ENCODE measurements around the gene ALG11.

The ALG11 gene

GRCh38 chr13:51997641-51998330, 14.4 kb upstream of the ALG11 start:
- no peak for DNase-seq (ENCODE audit: low spot score)

GRCh38 chr13:51998723-51999509, 13.3 kb upstream of the ALG11 start:
- no peak for DNase-seq (ENCODE audit: low spot score)

- DNase-seq (ENCODE audit: low spot score): no peak
Measured at GRCh38 chr13:51999510-51999911, 12.7 kb upstream of the ALG11 start.

GRCh38 chr13:51999921-52000320, 12.3 kb upstream of the ALG11 start:
- no peak for DNase-seq (ENCODE audit: low spot score)

DNA sequence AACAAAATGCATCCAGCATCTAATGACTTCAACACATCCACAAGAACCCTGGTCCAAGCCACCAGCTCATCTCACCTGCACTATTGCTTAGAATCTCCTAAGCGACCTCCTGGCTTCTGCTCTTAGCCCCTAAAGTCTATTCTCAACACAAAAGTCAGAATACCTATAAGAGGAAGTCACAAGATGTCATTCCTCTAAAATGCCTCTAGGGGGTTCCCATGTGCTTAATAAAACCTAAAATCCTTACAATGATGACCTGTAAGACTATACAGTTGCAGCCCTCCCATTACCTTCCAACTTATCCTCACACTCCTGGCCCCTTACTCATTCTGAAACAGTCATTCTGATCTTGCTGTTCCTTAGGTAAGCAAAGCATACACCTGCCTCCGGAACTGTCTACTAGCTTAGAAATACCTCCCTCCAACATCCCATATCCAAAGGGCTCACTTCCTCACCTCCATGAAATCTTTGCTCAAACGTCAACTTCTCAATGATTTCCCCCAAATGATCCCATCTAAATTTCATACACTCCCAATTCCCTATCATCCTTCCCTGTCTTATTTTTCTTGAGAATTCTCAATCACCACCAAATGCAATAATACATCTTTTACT, 11.0 kb upstream of the ALG11 start:
- DNase-seq (ENCODE audit: low spot score): peak; percentile 74

DNA sequence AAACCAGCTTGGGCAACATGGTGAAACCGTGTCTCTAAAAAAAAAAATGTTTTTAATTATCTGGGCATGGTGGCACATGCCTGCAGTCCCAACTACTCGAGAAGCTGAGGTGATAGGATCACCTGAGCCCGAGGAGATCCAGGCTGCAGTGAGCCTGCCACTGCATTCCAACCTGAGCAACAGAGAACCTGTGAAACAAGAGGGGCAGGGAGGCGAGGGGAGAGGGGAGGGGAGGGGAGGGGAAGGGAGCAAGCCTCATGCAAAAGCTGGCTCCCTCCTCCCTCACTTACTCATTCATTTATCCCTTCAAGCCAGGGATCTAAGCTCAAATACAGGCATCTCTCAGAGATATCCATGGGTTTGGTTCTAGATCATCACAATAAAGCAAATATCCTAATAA, 9.8 kb upstream of the ALG11 start:
- DNase-seq (ENCODE audit: low spot score): no peak

DNA sequence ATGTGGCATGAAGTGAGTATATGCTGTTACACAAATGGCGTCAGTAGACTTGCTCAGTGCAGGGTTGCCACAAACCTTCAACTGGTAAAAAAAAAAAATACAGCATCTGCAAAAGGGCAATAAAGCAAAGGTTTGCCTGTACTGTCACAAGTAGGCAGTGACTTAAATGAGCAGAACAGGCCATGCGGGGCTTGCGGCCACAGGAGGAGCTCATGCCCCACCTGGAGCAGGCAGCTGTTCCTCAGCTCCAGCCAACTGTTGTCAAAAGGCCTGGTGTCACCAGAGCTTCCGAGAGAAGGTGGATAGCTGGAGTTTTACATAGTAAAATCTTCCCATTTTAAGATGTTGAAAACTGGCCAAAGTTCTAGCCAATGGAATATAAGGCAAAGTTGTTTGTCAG, 8.7 kb upstream of the ALG11 start:
- no peak for DNase-seq (ENCODE audit: low spot score)

DNA sequence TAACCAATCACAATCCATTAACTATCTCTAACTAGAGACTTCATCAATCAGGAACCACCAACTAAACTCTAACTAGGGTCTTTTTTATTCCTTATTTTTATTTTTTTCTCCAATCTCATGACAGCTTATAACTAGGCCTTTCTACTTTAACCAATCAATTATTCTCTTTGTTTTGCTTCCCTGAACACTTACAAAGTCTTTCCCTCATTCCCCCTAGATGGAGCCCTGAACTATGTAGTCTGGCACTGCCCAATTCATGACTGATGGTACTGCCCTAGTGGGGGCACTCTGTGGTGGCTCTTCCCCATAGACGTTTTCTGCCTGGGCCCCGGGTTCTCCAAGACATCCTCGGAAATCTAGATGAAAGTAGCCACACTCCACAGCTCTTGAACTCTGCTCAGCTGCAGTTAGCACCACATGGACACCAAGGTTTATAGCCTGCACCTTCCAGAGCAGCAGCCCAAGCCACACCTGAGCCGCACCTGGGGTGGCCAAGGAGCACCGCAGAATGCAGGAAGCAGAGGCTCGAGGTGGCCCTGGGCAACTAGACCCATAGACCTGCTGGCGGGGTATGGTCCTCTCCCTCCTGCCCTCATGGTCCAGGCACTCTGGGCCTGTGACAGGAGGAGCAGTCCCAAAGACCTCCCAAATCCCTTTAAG, 7.6 kb upstream of the ALG11 start:
- DNase-seq (ENCODE audit: low spot score): no peak

- no peak for DNase-seq (ENCODE audit: low spot score)
Measured at GRCh38 chr13:52005841-52006522, 6.2 kb upstream of the ALG11 start.

GRCh38 chr13:52006523-52007245, 5.5 kb upstream of the ALG11 start:
- no peak for DNase-seq (ENCODE audit: low spot score)

- DNase-seq (ENCODE audit: low spot score): no peak
Measured at GRCh38 chr13:52009946-52010345, 2.3 kb upstream of the ALG11 start.

DNA sequence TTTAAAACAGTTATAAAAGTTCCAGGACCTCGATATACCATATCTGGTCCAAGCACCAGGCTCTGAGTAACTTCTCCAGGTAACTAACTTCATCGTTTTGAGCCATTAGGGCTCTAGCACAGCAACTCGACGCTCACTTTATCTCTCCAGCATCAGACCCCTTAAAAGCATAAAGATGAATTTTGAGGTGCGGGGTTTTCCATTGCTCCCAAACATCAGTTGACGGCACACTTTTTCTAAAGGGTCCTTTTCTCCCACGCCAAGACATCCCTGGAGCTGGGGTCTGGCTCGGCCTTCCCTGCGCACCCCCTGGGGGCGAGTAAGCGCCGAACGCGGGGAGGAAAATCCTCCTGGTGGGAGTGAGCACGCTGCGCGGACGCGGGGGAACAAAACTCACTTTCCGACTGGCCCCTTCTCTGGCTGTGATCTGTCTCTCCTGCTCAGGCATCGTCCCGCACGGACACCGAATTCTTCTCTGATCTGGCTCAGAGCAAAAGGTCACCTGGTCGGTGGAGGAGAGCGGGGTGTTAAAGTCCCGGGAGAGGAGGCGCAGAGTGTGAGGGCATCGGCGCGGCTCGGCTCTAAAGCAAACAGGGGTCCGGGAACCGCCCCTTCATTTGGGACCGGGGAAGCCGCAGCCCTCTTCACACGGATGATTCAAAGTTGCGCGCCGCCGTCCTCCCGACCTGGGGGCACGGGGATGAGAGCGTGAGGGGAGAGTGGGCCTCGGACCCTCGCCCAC, 1.1 kb upstream of the ALG11 start, which contains the start of gene ATP7B:
Gene ATP7B (minus strand): TSS at position 561 of the 742 bp plus-strand sequence. CDS start 113 bp downstream, at position 448.
- no peak for DNase-seq (ENCODE audit: low spot score)

DNA sequence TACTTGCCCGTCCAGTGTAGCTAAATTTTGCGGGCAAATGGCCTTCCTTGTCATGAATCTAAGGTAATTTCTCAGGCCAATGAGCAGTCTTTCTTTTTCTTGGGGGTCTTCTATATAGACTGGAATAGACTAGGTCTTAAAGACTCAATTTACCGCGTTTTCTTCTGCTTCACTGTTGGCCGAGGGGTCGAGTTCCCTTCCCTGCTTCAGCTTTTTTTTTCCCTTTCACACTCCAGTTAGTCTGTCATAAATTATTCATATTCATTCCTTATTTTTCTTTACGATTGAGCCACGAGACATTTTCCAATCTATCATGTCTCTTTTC, 276 bp downstream of the ALG11 start:
- DNase-seq (ENCODE audit: low spot score): no peak

GRCh38 chr13:52016296-52016695, 4.1 kb downstream of the ALG11 start:
- no peak for DNase-seq (ENCODE audit: low spot score)

- no peak for DNase-seq (ENCODE audit: low spot score)
Measured at GRCh38 chr13:52020191-52020590, 8.0 kb downstream of the ALG11 start.

DNA sequence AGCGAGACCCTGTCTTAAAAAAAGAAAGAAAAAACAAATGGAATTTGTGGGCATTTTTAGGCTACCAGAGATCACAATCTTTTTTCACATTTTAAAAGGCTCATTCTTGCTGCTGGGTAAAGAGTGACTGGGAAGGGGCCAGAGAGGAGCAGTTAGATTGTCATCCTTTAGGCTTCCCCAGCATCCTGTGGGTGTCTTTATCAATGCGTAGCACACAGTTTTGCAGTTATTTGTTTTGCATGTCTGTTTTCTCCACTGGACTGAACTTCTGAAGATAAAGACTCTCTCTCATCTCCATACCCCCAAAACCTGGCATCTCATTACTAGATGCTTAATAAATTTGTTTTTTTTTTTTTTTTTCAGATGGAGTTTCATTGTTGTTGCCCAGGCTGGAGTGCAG, 10.2 kb downstream of the ALG11 start:
- DNase-seq (ENCODE audit: low spot score): peak; percentile 40

DNA sequence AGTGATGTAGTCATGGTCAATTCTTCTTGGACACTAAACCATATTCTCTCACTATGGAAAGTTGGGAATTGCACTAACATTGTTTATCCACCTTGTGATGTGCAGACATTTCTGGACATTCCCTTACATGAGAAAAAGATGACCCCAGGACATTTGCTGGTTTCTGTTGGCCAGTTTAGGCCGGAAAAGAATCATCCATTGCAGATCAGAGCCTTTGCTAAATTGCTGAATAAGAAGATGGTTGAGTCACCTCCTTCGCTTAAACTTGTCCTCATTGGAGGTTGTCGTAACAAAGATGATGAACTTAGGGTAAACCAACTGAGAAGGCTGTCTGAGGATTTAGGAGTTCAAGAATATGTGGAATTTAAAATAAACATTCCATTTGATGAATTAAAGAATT, 12.3 kb downstream of the ALG11 start, which contains the start of gene UTP14C:
Gene UTP14C (plus strand): TSS at position 211 of the 400 bp plus-strand sequence. CDS start 4,114 bp downstream, outside the sequence.
- no peak for DNase-seq (ENCODE audit: low spot score)

DNA sequence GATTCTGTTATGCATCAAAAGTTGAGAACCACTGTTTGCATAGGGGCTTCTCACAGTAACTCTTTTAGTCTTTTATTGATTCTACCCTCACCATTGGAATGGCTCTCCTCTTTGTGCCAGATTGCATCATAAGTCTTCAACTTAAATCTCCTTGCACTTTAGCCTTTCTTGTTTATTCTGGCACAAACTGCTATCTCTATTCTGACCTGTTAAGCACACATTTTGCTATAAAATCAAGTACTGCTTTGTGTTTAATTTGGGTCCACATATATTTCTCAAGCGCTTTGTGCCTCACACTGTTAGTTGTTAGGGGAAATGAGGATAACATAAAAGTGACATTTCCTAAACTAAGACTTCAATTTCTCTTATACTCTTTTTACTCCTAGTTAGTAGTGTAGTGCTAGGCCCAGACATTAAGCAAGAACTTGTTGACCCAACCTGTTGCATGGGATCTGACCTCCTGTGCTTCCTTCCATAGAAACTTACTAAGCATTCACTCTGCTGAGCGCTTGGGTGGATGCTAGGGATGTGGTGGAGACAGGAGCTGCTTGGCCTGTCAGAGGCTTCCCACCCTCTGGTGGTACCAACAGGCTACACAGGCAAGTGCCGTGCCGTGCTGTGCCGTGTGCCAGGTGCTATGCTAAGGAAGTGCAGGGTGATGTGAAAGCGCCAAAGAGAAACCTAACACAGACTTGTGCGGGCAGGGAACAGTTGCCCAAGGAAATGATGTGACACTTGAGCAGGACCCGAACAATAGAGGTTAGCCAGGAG, 13.5 kb downstream of the ALG11 start:
- no peak for DNase-seq (ENCODE audit: low spot score)

GRCh38 chr13:52026246-52026626, 14.0 kb downstream of the ALG11 start:
- DNase-seq (ENCODE audit: low spot score): no peak

DNA sequence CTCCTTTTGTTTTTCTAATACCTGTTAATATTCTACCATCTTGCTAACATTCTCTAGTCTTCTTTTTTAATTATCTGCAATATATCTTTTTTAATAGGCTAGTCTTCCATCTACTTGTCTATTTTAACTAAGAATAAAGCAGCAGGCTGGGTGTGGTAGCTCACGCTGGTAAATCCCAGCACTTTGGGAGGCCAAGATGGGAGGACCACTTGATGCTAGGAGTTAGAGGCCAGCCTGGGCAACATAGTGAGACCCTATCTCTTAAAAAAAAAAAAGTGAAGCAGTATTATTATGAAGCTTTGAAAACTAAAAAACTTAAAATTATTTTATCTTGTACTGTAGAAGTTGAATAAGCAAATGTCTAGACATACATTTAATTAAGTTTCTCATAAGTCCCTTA, 15.6 kb downstream of the ALG11 start:
- no peak for DNase-seq (ENCODE audit: low spot score)

Data from hematopoietic multipotent progenitor cell treated with erythropoietin and hydrocortisone succinate and interleukin-3 and kit ligand, for 17 days (in vitro differentiated cells).